H9 (cell line): Measurements from ENCODE around the gene TBC1D24. TPM values are rescaled to one million over a fixed set of nuclear protein-coding genes. Genes with fewer than 3 reads are reported as not detected.

ENCODE experiments used
- DNase-seq: peaks from one replicate; pipeline ENCODE4 v3.0.0-alpha.2; 2017
- H2AFZ ChIP-seq: one replicate; pipeline ENCODE4 v1.6.1; 2013; ENCODE audit warnings: mild to moderate bottlenecking, low read length, control low read depth, moderate library complexity
- H2AK5ac ChIP-seq: 2 replicates; pipeline ENCODE4 v1.6.1; 2013; ENCODE audit warnings: low read length, control low read depth, mixed read lengths; ENCODE audit not compliant: insufficient read length
- H2BK120ac ChIP-seq: one replicate; pipeline ENCODE4 v1.6.1; 2013; ENCODE audit warnings: low read depth, mild to moderate bottlenecking, low read length, control low read depth, inconsistent platforms; ENCODE audit not compliant: poor library complexity, severe bottlenecking
- H2BK12ac ChIP-seq: 2 replicates; pipeline ENCODE4 v1.6.1; 2013; ENCODE audit warnings: low read length, control low read depth, mixed read lengths, low read depth; ENCODE audit not compliant: insufficient read length
- H2BK15ac ChIP-seq: 2 replicates; pipeline ENCODE4 v1.6.1; 2013; ENCODE audit warnings: low read depth, low read length, control low read depth
- H2BK20ac ChIP-seq: one replicate; pipeline ENCODE4 v1.6.1; 2013; ENCODE audit warnings: low read depth, mild to moderate bottlenecking, low read length, control low read depth, inconsistent platforms; ENCODE audit not compliant: poor library complexity, severe bottlenecking
- H2BK5ac ChIP-seq: 2 replicates; pipeline ENCODE4 v1.6.1; 2013; ENCODE audit warnings: low read length, control low read depth, mixed read lengths; ENCODE audit not compliant: insufficient read length
- H3K14ac ChIP-seq: 2 replicates; pipeline ENCODE4 v1.6.1; 2013; ENCODE audit warnings: low read length, control low read depth; ENCODE audit not compliant: insufficient read depth
- H3K18ac ChIP-seq: 2 replicates; pipeline ENCODE4 v1.6.1; 2013; ENCODE audit warnings: low read depth, mild to moderate bottlenecking, mixed read lengths, low read length, control low read depth; ENCODE audit not compliant: insufficient read length
- H3K23ac ChIP-seq: 2 replicates; pipeline ENCODE4 v1.6.1; 2013; ENCODE audit warnings: low read length, control low read depth, mixed read lengths, low read depth; ENCODE audit not compliant: insufficient read length
- H3K23me2 ChIP-seq: 2 replicates; pipeline ENCODE4 v1.6.1; 2013; ENCODE audit warnings: low read depth, mild to moderate bottlenecking, mixed read lengths, low read length, control low read depth; ENCODE audit not compliant: insufficient read length, poor library complexity, severe bottlenecking
- H3K27ac ChIP-seq: 2 replicates; pipeline ENCODE4 v1.5.1; 2013; ENCODE audit warnings: low read length, control low read depth, mixed read lengths, low read depth; ENCODE audit not compliant: insufficient read length
- H3K27me3 ChIP-seq: 2 replicates; pipeline ENCODE4 v1.6.1; 2013; ENCODE audit warnings: low read length, control low read depth, inconsistent platforms; ENCODE audit not compliant: insufficient read depth
- H3K4ac ChIP-seq: 2 replicates; pipeline ENCODE4 v1.6.1; 2013; ENCODE audit warnings: low read depth, mild to moderate bottlenecking, control low read depth, inconsistent platforms, low read length, moderate library complexity
- H3K4me1 ChIP-seq: 2 replicates; pipeline ENCODE4 v1.6.1; 2013; ENCODE audit warnings: low read length, control low read depth, inconsistent platforms; ENCODE audit not compliant: insufficient read depth
- H3K4me2 ChIP-seq: 2 replicates; pipeline ENCODE4 v1.6.1; 2013; ENCODE audit warnings: low read length, control low read depth, mixed read lengths; ENCODE audit not compliant: insufficient read length, insufficient read depth
- H3K56ac ChIP-seq: 2 replicates; pipeline ENCODE4 v1.6.1; 2013; ENCODE audit warnings: low read depth, mild to moderate bottlenecking, mixed read lengths, low read length, control low read depth; ENCODE audit not compliant: insufficient read length
- H3K79me1 ChIP-seq: 2 replicates; pipeline ENCODE4 v1.6.1; 2013; ENCODE audit warnings: low read depth, mild to moderate bottlenecking, moderate library complexity, low read length, control low read depth, inconsistent platforms; ENCODE audit not compliant: insufficient read depth, poor library complexity, severe bottlenecking
- H3K79me2 ChIP-seq: 2 replicates; pipeline ENCODE4 v1.6.1; 2013; ENCODE audit warnings: low read length, control low read depth, inconsistent platforms; ENCODE audit not compliant: insufficient read depth
- H3K9ac ChIP-seq: 2 replicates; pipeline ENCODE4 v1.6.1; 2013; ENCODE audit warnings: low read length, control low read depth, mixed read lengths; ENCODE audit not compliant: insufficient read length; ENCODE audit errors: extremely low read depth
- H3K9me3 ChIP-seq: one replicate; pipeline ENCODE4 v1.6.1; 2013; ENCODE audit warnings: low read depth, low read length, inconsistent platforms; ENCODE audit not compliant: control insufficient read depth
- H3T11ph ChIP-seq: one replicate; pipeline ENCODE4 v1.6.1; 2013; ENCODE audit warnings: mild to moderate bottlenecking, low read length, control low read depth, inconsistent platforms
- H4K20me1 ChIP-seq: one replicate; pipeline ENCODE4 v1.6.1; 2013; ENCODE audit not compliant: control insufficient read depth, insufficient read length, insufficient read depth
- H4K5ac ChIP-seq: 2 replicates; pipeline ENCODE4 v1.6.1; 2013; ENCODE audit warnings: low read depth, mild to moderate bottlenecking, mixed read lengths, low read length, control low read depth; ENCODE audit not compliant: insufficient read length
- H4K8ac ChIP-seq: replicated peaks from 2 replicates; pipeline ENCODE4 v1.6.1; 2013; ENCODE audit warnings: low read length, control low read depth, mixed read lengths, low read depth; ENCODE audit not compliant: insufficient read length
- H4K91ac ChIP-seq: 2 replicates; pipeline ENCODE4 v1.6.1; 2013; ENCODE audit warnings: low read depth, mild to moderate bottlenecking, moderate library complexity, mixed read lengths, low read length, control low read depth; ENCODE audit not compliant: insufficient read length
- H3K27ac Mint-ChIP-seq, 3 experiments: 2 replicates in 2 of 3; 3 replicates in 1 of 3; pipeline ENCODE4 v1.8.0; 2020 to 2021; ENCODE audit warnings: mixed read lengths in 3 of 3, mild to moderate bottlenecking in 1 of 3, moderate library complexity in 1 of 3
- H3K27me3 Mint-ChIP-seq: 2 replicates; pipeline ENCODE4 v1.8.0; 2021; ENCODE audit warnings: low read depth, mild to moderate bottlenecking, moderate library complexity, mixed read lengths
- H3K36me3 Mint-ChIP-seq, 3 experiments: 2 replicates in 2 of 3; 3 replicates in 1 of 3; pipeline ENCODE4 v1.8.0; 2020 to 2021; ENCODE audit warnings: low read depth in 3 of 3, mixed read lengths in 3 of 3; ENCODE audit not compliant: insufficient read depth in 1 of 3
- H3K4me1 Mint-ChIP-seq, 2 experiments: 2 replicates each; pipeline ENCODE4 v1.8.0; 2020; ENCODE audit warnings: mixed read lengths in 2 of 2
- H3K4me3 Mint-ChIP-seq, 2 experiments: 2 replicates in 1 of 2; 3 replicates in 1 of 2; pipeline ENCODE4 v1.8.0; 2020 to 2021; ENCODE audit warnings: mild to moderate bottlenecking in 2 of 2, mixed read lengths in 2 of 2, moderate library complexity in 1 of 2
- H3K9me3 Mint-ChIP-seq, 2 experiments: 2 replicates in 1 of 2; 3 replicates in 1 of 2; pipeline ENCODE4 v1.8.0; 2020; ENCODE audit warnings: mild to moderate bottlenecking in 2 of 2, mixed read lengths in 2 of 2, moderate library complexity in 1 of 2
- WGBS: extraction: QIAGEN DNeasy Blood & Tissue Kit; methylation state at CpG from one replicate; pipeline ENCODE4 v1.1.7; 2013; ENCODE audit warnings: missing lambda C conversion rate, low lambda C conversion rate, mixed read lengths; ENCODE audit not compliant: insufficient read length; ENCODE audit errors: extremely low coverage; 5-methylcytosine and 5-hydroxymethylcytosine counted together
- total RNA-seq: library from RNA; stranded (reverse); gene quantifications from 2 replicates; pipeline ENCODE4 v1.2.1, GENCODE V29; 2021
- TF ChIP-seq, protein P1 (sequence below): fragments of 200-600 bp; sonication (generic); conservative IDR thresholded peaks from 3 replicates; pipeline ENCODE4 v1.8.0; 2021; ENCODE audit warnings: antibody characterized with exemption, mild to moderate bottlenecking

The TBC1D24 gene
- total RNA-seq, 1 experiment from 2014 or later, result 19.0 TPM

DNA sequence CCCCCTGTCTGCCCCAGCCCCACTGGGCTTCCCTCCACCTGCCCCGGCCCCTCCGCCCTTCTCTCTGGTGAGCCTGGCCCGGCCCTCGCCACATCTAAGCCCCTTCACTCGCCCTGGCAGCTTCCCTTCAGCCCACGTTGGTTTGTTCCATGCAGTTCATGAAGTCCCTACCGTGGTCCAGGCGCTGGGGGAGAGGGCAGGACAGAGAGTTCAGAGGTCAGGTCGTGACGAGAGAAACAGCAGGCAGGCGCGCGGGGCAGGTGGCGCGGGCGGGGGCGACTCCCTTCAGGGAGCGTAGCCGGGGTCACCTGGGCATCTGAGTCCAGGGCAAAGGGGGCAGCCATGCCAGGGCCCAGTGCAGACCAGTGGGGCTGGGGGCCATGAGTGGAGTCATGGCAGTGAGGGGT is 23.9 kb upstream of the TBC1D24 start:
- no peak overlapping the region for H2BK120ac ChIP-seq
- no CpG with 5 or more reads among the region's 19 CpGs for WGBS
- no peak overlapping the region for H3K18ac ChIP-seq
- no peaks in the 10 kb centered on the region for H3K27me3 Mint-ChIP-seq
- H3K36me3 Mint-ChIP-seq, result peaks cover 48 to 87% (median 82%) of the 10 kb centered on the region in 3 experiments
- no peaks in the 10 kb centered on the region for H3K4me1 ChIP-seq
- H3K4me3 Mint-ChIP-seq, result no peak overlapping the region
- H3K9me3 Mint-ChIP-seq, result no peaks in the 10 kb centered on the region
- no peak overlapping the region for H2BK15ac ChIP-seq
- H3K27me3 ChIP-seq, result no peaks in the 10 kb centered on the region
- DNase-seq, result no peak
- no peaks in the 10 kb centered on the region for H3K23me2 ChIP-seq
- TF ChIP-seq, protein P1, sequence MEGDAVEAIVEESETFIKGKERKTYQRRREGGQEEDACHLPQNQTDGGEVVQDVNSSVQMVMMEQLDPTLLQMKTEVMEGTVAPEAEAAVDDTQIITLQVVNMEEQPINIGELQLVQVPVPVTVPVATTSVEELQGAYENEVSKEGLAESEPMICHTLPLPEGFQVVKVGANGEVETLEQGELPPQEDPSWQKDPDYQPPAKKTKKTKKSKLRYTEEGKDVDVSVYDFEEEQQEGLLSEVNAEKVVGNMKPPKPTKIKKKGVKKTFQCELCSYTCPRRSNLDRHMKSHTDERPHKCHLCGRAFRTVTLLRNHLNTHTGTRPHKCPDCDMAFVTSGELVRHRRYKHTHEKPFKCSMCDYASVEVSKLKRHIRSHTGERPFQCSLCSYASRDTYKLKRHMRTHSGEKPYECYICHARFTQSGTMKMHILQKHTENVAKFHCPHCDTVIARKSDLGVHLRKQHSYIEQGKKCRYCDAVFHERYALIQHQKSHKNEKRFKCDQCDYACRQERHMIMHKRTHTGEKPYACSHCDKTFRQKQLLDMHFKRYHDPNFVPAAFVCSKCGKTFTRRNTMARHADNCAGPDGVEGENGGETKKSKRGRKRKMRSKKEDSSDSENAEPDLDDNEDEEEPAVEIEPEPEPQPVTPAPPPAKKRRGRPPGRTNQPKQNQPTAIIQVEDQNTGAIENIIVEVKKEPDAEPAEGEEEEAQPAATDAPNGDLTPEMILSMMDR, result no peak
- no peaks in the 10 kb centered on the region for H3K9me3 ChIP-seq
- no peak overlapping the region for H3K56ac ChIP-seq
- no peak overlapping the region for H3K27ac Mint-ChIP-seq
- H3K79me1 ChIP-seq, result no peaks in the 10 kb centered on the region
- H3K9ac ChIP-seq, result no peak overlapping the region
- no peak overlapping the region for H2AK5ac ChIP-seq
- H4K5ac ChIP-seq, result no peak overlapping the region
- H3T11ph ChIP-seq, result no peak overlapping the region
- H3K14ac ChIP-seq, result no peak overlapping the region
- H4K20me1 ChIP-seq, result no peaks in the 10 kb centered on the region
- H3K4ac ChIP-seq, result no peak overlapping the region
- H3K23ac ChIP-seq, result no peak overlapping the region
- H2BK20ac ChIP-seq, result no peak overlapping the region
- H3K4me1 Mint-ChIP-seq, result no peaks in the 10 kb centered on the region
- no peaks in the 10 kb centered on the region for H3K79me2 ChIP-seq
- no peak overlapping the region for H3K4me2 ChIP-seq
- no peak overlapping the region for H2BK5ac ChIP-seq
- H2AFZ ChIP-seq, result no peak overlapping the region
- no peak overlapping the region for H4K8ac ChIP-seq
- no peak overlapping the region for H3K27ac ChIP-seq
- no peak overlapping the region for H2BK12ac ChIP-seq
- H4K91ac ChIP-seq, result no peak overlapping the region
